HEK293 (cell line): ENCODE results near the gene GPR35.

ENCODE experiments used
- CTCF ChIA-PET: fragments of 350-600 bp; formaldehyde crosslinking; extraction: SDS; loops from one replicate; lab custom pipeline; 2021; ENCODE audit warnings: antibody characterized with exemption; lab: Yijun Ruan, JAX
- POLR2A ChIA-PET: fragments of 300-600 bp; formaldehyde crosslinking; extraction: SDS; loops from one replicate; lab custom pipeline; 2020; ENCODE audit warnings: antibody characterized with exemption, inconsistent platforms; lab: Yijun Ruan, JAX
- H3K27ac ChIP-seq: fragments of 200-500 bp; sonication (Bioruptor generic); 2 replicates; pipeline ENCODE4 v1.5.1; 2014; ENCODE audit warnings: low read depth, low read length, control low read depth, inconsistent platforms; ENCODE audit errors: extremely low read depth
- H3K36me3 ChIP-seq, 2 experiments: fragments of 200-500 bp in 1 of 2; sonication (Bioruptor generic) in 1 of 2; 1 replicate in 1 of 2; 2 replicates in 1 of 2; pipeline ENCODE4 v1.5.1; 2014 to 2017; ENCODE audit warnings: inconsistent platforms in 2 of 2, low read length in 2 of 2; ENCODE audit not compliant: control insufficient read depth in 2 of 2, insufficient read depth in 1 of 2
- H3K4me1 ChIP-seq: fragments of 200-500 bp; sonication (Bioruptor generic); 2 replicates; pipeline ENCODE4 v1.5.1; 2014; ENCODE audit warnings: mild to moderate bottlenecking, low read length, inconsistent platforms; ENCODE audit not compliant: control insufficient read depth, insufficient read depth
- H3K4me3 ChIP-seq: 2 replicates; pipeline ENCODE4 v1.5.1; 2011; ENCODE audit warnings: low read depth, mild to moderate bottlenecking, control low read depth, low read length, moderate library complexity
- H3K9me3 ChIP-seq: fragments of 200-500 bp; sonication (Bioruptor generic); 2 replicates; pipeline ENCODE4 v1.5.1; 2014; ENCODE audit warnings: low read depth, low read length, inconsistent platforms; ENCODE audit not compliant: control insufficient read depth, insufficient read depth
- GLI2 ChIP-seq: fragments of 450-650 bp; formaldehyde crosslinking; IDR thresholded peaks from 2 replicates; pipeline ENCODE4; 2017; ENCODE audit warnings: missing biosample characterization, missing genetic modification characterization, low read depth, borderline replicate concordance
- HOXC10 ChIP-seq: sonication (generic); formaldehyde crosslinking; IDR thresholded peaks from 2 replicates; pipeline ENCODE4 v1.8.1; 2023; ENCODE audit warnings: mild to moderate bottlenecking, missing genetic modification reagents
- HOXD13 ChIP-seq: sonication (generic); formaldehyde crosslinking; IDR thresholded peaks from 2 replicates; pipeline ENCODE4 v1.8.0; 2022; ENCODE audit warnings: missing genetic modification reagents, borderline replicate concordance
- MYNN ChIP-seq: fragments of 450-650 bp; formaldehyde crosslinking; IDR thresholded peaks from 2 replicates; pipeline ENCODE4 v1.5.1; 2016; ENCODE audit warnings: missing biosample characterization, missing genetic modification characterization, borderline replicate concordance
- PRDM10 ChIP-seq: fragments of 450-650 bp; formaldehyde crosslinking; IDR thresholded peaks from 2 replicates; pipeline ENCODE4 v1.5.1; 2016; ENCODE audit warnings: missing biosample characterization, missing genetic modification characterization
- SCRT1 ChIP-seq: fragments of 450-650 bp; formaldehyde crosslinking; IDR thresholded peaks from 2 replicates; pipeline ENCODE4 v1.5.1; 2016; ENCODE audit warnings: missing biosample characterization, missing genetic modification characterization, borderline replicate concordance
- WT1 ChIP-seq: fragments of 450-650 bp; formaldehyde crosslinking; IDR thresholded peaks from 2 replicates; pipeline ENCODE4 v1.5.1; 2016; ENCODE audit warnings: missing biosample characterization, missing genetic modification characterization
- ZFHX2 ChIP-seq: fragments of 450-650 bp; formaldehyde crosslinking; conservative IDR thresholded peaks from 2 replicates; pipeline ENCODE4 v1.5.1; 2016; ENCODE audit warnings: missing biosample characterization, missing genetic modification characterization
- ZFP69B ChIP-seq: fragments of 450-650 bp; formaldehyde crosslinking; IDR thresholded peaks from 2 replicates; pipeline ENCODE4 v1.5.1; 2016; ENCODE audit warnings: missing biosample characterization, missing genetic modification characterization
- ZNF146 ChIP-seq: fragments of 450-650 bp; formaldehyde crosslinking; IDR thresholded peaks from 2 replicates; pipeline ENCODE4 v1.5.1; 2016; ENCODE audit warnings: missing biosample characterization, missing genetic modification characterization
- ZNF292 ChIP-seq: fragments of 450-650 bp; formaldehyde crosslinking; IDR thresholded peaks from 2 replicates; pipeline ENCODE4 v1.5.1; 2016; ENCODE audit warnings: low read depth, missing biosample characterization, missing genetic modification characterization, borderline replicate concordance
- ZNF48 ChIP-seq: fragments of 450-650 bp; formaldehyde crosslinking; IDR thresholded peaks from 2 replicates; pipeline ENCODE4 v1.5.1; 2016; ENCODE audit warnings: missing biosample characterization, missing genetic modification characterization
- ZNF654 ChIP-seq: fragments of 450-650 bp; formaldehyde crosslinking; IDR thresholded peaks from 2 replicates; pipeline ENCODE4 v1.5.1; 2016; ENCODE audit warnings: low read depth, missing biosample characterization, missing genetic modification characterization
- ZNF792 ChIP-seq: fragments of 450-650 bp; formaldehyde crosslinking; IDR thresholded peaks from 2 replicates; pipeline ENCODE4 v1.5.1; 2016; ENCODE audit warnings: missing biosample characterization, missing genetic modification characterization
- TF ChIP-seq, protein P1 (sequence below): fragments of 450-650 bp; formaldehyde crosslinking; IDR thresholded peaks from 2 replicates; pipeline ENCODE4 v1.5.1; 2016; ENCODE audit warnings: missing biosample characterization, missing genetic modification characterization
- TF ChIP-seq, protein P2 (sequence below): fragments of 450-650 bp; formaldehyde crosslinking; IDR thresholded peaks from 2 replicates; pipeline ENCODE4 v1.5.1; 2016; ENCODE audit warnings: missing biosample characterization, missing genetic modification characterization, borderline replicate concordance

Gene GPR35

DNA sequence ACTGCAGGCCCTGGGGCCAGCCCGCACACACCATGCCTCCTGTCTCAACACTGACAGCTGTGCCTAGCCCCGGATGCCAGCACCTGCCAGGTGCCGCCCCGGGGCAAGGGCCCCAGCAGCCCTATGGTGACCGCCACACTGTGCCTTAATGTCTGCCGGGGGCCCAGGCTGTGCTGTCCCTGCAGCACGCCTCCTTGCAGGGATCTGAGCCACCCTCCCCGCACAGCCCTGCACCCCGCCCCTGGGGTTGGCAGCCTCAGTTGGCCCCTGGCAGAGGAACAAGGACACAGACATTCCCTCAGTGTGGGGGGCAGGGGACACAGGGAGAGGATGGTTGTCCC lies 47.2 kb upstream of the GPR35 start (continued):
- TF ChIP-seq GLI2 (tag by site-specific recombination) = no peak

GRCh38 chr2:240578488-240578887 lies 46.8 kb upstream of the GPR35 start:
- H3K4me1 ChIP-seq = peaks cover 7% of the 10 kb centered on the region
- peaks cover 0 to 53% of the 10 kb centered on the region in 2 experiments; a peak in 1 of 3 replicates for H3K36me3 ChIP-seq
- CTCF ChIA-PET = interaction anchor here (0.5 to 3.9 kb wide), 3 partner anchors 13 to 262 kb away, joined by 3 to 33 read pairs (median 3); no protein-coding TSS in a partner anchor
- H3K27ac ChIP-seq = no peak overlapping the region
- TF ChIP-seq ZNF292 (tag by site-specific recombination) (no peak), ZFHX2 (no peak), WT1 (tag by site-specific recombination) (no peak), ZNF48 (tag by site-specific recombination) (no peak), ZNF792 (tag by site-specific recombination) (no peak), HOXC10 (CRISPR knock-in tag) (no peak), HOXD13 (CRISPR knock-in tag) (no peak), ZNF654 (tag by site-specific recombination) (no peak), MYNN (tag by site-specific recombination) (no peak), PRDM10 (no peak), ZNF146 (tag by site-specific recombination) (no peak), ZFP69B (tag by site-specific recombination) (no peak), SCRT1 (tag by site-specific recombination) (no peak)
- TF ChIP-seq, protein P1, sequence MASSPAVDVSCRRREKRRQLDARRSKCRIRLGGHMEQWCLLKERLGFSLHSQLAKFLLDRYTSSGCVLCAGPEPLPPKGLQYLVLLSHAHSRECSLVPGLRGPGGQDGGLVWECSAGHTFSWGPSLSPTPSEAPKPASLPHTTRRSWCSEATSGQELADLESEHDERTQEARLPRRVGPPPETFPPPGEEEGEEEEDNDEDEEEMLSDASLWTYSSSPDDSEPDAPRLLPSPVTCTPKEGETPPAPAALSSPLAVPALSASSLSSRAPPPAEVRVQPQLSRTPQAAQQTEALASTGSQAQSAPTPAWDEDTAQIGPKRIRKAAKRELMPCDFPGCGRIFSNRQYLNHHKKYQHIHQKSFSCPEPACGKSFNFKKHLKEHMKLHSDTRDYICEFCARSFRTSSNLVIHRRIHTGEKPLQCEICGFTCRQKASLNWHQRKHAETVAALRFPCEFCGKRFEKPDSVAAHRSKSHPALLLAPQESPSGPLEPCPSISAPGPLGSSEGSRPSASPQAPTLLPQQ (tag by site-specific recombination) = no peak
- TF ChIP-seq, protein P2, sequence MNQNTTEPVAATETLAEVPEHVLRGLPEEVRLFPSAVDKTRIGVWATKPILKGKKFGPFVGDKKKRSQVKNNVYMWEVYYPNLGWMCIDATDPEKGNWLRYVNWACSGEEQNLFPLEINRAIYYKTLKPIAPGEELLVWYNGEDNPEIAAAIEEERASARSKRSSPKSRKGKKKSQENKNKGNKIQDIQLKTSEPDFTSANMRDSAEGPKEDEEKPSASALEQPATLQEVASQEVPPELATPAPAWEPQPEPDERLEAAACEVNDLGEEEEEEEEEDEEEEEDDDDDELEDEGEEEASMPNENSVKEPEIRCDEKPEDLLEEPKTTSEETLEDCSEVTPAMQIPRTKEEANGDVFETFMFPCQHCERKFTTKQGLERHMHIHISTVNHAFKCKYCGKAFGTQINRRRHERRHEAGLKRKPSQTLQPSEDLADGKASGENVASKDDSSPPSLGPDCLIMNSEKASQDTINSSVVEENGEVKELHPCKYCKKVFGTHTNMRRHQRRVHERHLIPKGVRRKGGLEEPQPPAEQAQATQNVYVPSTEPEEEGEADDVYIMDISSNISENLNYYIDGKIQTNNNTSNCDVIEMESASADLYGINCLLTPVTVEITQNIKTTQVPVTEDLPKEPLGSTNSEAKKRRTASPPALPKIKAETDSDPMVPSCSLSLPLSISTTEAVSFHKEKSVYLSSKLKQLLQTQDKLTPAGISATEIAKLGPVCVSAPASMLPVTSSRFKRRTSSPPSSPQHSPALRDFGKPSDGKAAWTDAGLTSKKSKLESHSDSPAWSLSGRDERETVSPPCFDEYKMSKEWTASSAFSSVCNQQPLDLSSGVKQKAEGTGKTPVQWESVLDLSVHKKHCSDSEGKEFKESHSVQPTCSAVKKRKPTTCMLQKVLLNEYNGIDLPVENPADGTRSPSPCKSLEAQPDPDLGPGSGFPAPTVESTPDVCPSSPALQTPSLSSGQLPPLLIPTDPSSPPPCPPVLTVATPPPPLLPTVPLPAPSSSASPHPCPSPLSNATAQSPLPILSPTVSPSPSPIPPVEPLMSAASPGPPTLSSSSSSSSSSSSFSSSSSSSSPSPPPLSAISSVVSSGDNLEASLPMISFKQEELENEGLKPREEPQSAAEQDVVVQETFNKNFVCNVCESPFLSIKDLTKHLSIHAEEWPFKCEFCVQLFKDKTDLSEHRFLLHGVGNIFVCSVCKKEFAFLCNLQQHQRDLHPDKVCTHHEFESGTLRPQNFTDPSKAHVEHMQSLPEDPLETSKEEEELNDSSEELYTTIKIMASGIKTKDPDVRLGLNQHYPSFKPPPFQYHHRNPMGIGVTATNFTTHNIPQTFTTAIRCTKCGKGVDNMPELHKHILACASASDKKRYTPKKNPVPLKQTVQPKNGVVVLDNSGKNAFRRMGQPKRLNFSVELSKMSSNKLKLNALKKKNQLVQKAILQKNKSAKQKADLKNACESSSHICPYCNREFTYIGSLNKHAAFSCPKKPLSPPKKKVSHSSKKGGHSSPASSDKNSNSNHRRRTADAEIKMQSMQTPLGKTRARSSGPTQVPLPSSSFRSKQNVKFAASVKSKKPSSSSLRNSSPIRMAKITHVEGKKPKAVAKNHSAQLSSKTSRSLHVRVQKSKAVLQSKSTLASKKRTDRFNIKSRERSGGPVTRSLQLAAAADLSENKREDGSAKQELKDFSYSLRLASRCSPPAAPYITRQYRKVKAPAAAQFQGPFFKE (tag by site-specific recombination) = no peak
- no peaks in the 10 kb centered on the region for H3K9me3 ChIP-seq
- POLR2A ChIA-PET = interaction anchor here (0.6 to 2.2 kb wide), 3 partner anchors 8 to 12 kb away, joined by 3 to 16 read pairs (median 7); partner anchors contain the start of gene CAPN10
- H3K4me3 ChIP-seq = no peak overlapping the region
